Stimulated activated CD8-positive, alpha-beta memory T cell treated with anti-CD3 and anti-CD28 coated beads, Interleukin-4, amount 100 ng/mL, for 24 hours (primary cell): ENCODE data around the gene IL25.
"Not testable (repeated sequence)": the region's sequence is repeated elsewhere in the genome, so short reads cannot be mapped to it uniquely, and the experiment has no call there.

Experiments used
- DNase-seq: peaks from one replicate; pipeline ENCODE4 v3.0.0-alpha.2; 2020; ENCODE audit warnings: low read depth

The IL25 gene

GRCh38 chr14:23389871-23390270 lies 17.3 kb downstream of the IL25 start:
- DNase-seq, result not testable (repeated sequence)

- no peak for DNase-seq
Observed at GRCh38 chr14:23392613-23393012, 20.0 kb downstream of the IL25 start.

- no peak for DNase-seq
Observed at GRCh38 chr14:23396126-23396525, 23.5 kb downstream of the IL25 start.

GRCh38 chr14:23396781-23397407 lies 24.3 kb downstream of the IL25 start:
- no peak for DNase-seq

- DNase-seq, result no peak
Observed at GRCh38 chr14:23398348-23398747, 25.7 kb downstream of the IL25 start.

- DNase-seq, result no peak
Observed at GRCh38 chr14:23399136-23399535, 26.5 kb downstream of the IL25 start.

- no peak for DNase-seq
Observed at GRCh38 chr14:23399591-23399990, 27.0 kb downstream of the IL25 start.

GRCh38 chr14:23400496-23401149 lies 28.0 kb downstream of the IL25 start:
- not testable (repeated sequence) for DNase-seq

GRCh38 chr14:23401291-23401690 lies 28.7 kb downstream of the IL25 start:
- no peak for DNase-seq

- DNase-seq, result no peak
Observed at GRCh38 chr14:23402296-23403138, 29.9 kb downstream of the IL25 start.

GRCh38 chr14:23403139-23403438 lies 30.5 kb downstream of the IL25 start:
- DNase-seq, result no peak

- no peak for DNase-seq
Observed at GRCh38 chr14:23403908-23404307, 31.3 kb downstream of the IL25 start.

GRCh38 chr14:23404331-23404900 lies 31.8 kb downstream of the IL25 start:
- no peak for DNase-seq

- DNase-seq, result no peak
Observed at GRCh38 chr14:23405096-23405495, 32.5 kb downstream of the IL25 start.

GRCh38 chr14:23405516-23406025 lies 33.0 kb downstream of the IL25 start:
- no peak for DNase-seq

GRCh38 chr14:23406244-23406643 lies 33.6 kb downstream of the IL25 start:
- no peak for DNase-seq

GRCh38 chr14:23406725-23407355 lies 34.2 kb downstream of the IL25 start:
- DNase-seq, result no peak

- no peak for DNase-seq
Observed at GRCh38 chr14:23407516-23408306, 35.1 kb downstream of the IL25 start, which contains the start of gene MYH6. MYH6 (minus strand) TSS chr14:23408273; CDS start chr14:23407223, 1,050 bp downstream.

- no peak for DNase-seq
Observed at GRCh38 chr14:23408307-23408630, 35.7 kb downstream of the IL25 start.

GRCh38 chr14:23409475-23409874 lies 36.9 kb downstream of the IL25 start:
- DNase-seq, result no peak

GRCh38 chr14:23409966-23410635 lies 37.5 kb downstream of the IL25 start:
- DNase-seq, result no peak
